A549 (cell line): ENCODE data around the gene PDXP.

Experiments used
- CBX8 ChIP-seq: fragments of 200-600 bp; sonication (generic); IDR thresholded peaks from 2 replicates; pipeline ENCODE4 v1.6.1; 2016
- CEBPB ChIP-seq, 2 experiments: fragments of >200 bp in 1 of 2; sonication (Bioruptor Twin) in 1 of 2; formaldehyde crosslinking in 1 of 2; IDR thresholded peaks; 2 replicates each; pipeline ENCODE4 v1.6.1; 2012 to 2016
- EP300 ChIP-seq, 2 experiments: fragments of >200 bp; sonication (Bioruptor Twin); formaldehyde crosslinking; IDR thresholded peaks; 2 replicates in 1 of 2; 3 replicates in 1 of 2; pipeline ENCODE4 v1.6.1; 2016 to 2017
- MYC ChIP-seq: IDR thresholded peaks from 2 replicates; pipeline ENCODE4 v1.6.1; 2012; ENCODE audit warnings: mild to moderate bottlenecking, inconsistent platforms, low read length, improper control_type of control experiment, borderline replicate concordance
- NPAS2 ChIP-seq: fragments of 250-450 bp; sonication (Bioruptor Pico); IDR thresholded peaks from 2 replicates; pipeline ENCODE4 v1.8.0; 2022; ENCODE audit warnings: mild to moderate bottlenecking, moderate library complexity, borderline replicate concordance
- POLR2A ChIP-seq: IDR thresholded peaks from 2 replicates; pipeline ENCODE4 v1.6.1; 2012; ENCODE audit warnings: mild to moderate bottlenecking, low read length
- RNF2 ChIP-seq: fragments of 200-600 bp; sonication (generic); IDR thresholded peaks from 2 replicates; pipeline ENCODE4 v1.6.1; 2016; ENCODE audit warnings: low read depth, mild to moderate bottlenecking, antibody characterized with exemption, moderate library complexity, borderline replicate concordance
- ZC3H11A ChIP-seq: fragments of 450-650 bp; IDR thresholded peaks from 2 replicates; pipeline ENCODE4 v1.6.1; 2014; ENCODE audit warnings: antibody characterized with exemption, mild to moderate bottlenecking
- TF ChIP-seq, protein P1 (sequence below): fragments of >200 bp; sonication (Bioruptor Twin); formaldehyde crosslinking; IDR thresholded peaks from 3 replicates; pipeline ENCODE4 v1.6.1; 2016
- TF ChIP-seq, protein P2 (sequence below): fragments of >200 bp; sonication (Bioruptor Twin); formaldehyde crosslinking; IDR thresholded peaks from 3 replicates; pipeline ENCODE4 v1.5.1; 2016
- TF ChIP-seq, protein P3 (sequence below): IDR thresholded peaks from 2 replicates; pipeline ENCODE4 v1.6.1; 2012
- TF ChIP-seq, protein P4 (sequence below): fragments of >200 bp; sonication (Bioruptor Twin); formaldehyde crosslinking; IDR thresholded peaks from 2 replicates; pipeline ENCODE4 v1.6.1; 2016

DNA sequence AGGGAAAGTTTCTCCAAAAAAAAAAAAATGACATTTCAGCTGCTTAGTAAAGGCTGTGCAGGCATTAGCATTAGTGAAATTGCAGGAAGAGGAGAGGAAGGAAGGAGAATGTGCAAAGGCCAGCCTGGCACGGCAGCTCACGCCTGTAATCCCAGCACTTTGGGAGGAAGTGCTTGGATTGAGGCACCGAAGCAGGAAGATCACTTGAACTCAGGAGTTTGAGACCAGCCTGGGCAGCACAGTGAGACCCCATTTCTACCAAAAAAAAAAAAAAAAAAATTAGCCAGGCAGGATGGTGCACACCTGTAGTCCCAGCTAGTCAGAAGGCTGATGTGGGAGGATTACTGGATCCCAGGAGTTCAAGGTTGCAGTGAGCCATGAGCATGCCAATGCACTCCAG, 46.1 kb downstream of the PDXP start:
- no peak for TF ChIP-seq POLR2A
- no peak for TF ChIP-seq MYC
- no peak for TF ChIP-seq CEBPB (IDR thresholded peaks at IDR 0.05)
- TF ChIP-seq, protein P1, sequence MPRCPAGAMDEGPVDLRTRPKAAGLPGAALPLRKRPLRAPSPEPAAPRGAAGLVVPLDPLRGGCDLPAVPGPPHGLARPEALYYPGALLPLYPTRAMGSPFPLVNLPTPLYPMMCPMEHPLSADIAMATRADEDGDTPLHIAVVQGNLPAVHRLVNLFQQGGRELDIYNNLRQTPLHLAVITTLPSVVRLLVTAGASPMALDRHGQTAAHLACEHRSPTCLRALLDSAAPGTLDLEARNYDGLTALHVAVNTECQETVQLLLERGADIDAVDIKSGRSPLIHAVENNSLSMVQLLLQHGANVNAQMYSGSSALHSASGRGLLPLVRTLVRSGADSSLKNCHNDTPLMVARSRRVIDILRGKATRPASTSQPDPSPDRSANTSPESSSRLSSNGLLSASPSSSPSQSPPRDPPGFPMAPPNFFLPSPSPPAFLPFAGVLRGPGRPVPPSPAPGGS = no peak
- TF ChIP-seq, protein P2, sequence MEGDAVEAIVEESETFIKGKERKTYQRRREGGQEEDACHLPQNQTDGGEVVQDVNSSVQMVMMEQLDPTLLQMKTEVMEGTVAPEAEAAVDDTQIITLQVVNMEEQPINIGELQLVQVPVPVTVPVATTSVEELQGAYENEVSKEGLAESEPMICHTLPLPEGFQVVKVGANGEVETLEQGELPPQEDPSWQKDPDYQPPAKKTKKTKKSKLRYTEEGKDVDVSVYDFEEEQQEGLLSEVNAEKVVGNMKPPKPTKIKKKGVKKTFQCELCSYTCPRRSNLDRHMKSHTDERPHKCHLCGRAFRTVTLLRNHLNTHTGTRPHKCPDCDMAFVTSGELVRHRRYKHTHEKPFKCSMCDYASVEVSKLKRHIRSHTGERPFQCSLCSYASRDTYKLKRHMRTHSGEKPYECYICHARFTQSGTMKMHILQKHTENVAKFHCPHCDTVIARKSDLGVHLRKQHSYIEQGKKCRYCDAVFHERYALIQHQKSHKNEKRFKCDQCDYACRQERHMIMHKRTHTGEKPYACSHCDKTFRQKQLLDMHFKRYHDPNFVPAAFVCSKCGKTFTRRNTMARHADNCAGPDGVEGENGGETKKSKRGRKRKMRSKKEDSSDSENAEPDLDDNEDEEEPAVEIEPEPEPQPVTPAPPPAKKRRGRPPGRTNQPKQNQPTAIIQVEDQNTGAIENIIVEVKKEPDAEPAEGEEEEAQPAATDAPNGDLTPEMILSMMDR = no peak
- no peak for TF ChIP-seq EP300 (IDR thresholded peaks at IDR 0.05)
- TF ChIP-seq NPAS2 (CRISPR knock-in tag) = no peak
- TF ChIP-seq CBX8 = no peak
- TF ChIP-seq RNF2 = no peak
- no peak for TF ChIP-seq ZC3H11A
- TF ChIP-seq, protein P3, sequence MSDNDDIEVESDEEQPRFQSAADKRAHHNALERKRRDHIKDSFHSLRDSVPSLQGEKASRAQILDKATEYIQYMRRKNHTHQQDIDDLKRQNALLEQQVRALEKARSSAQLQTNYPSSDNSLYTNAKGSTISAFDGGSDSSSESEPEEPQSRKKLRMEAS = no peak
- TF ChIP-seq, protein P4, sequence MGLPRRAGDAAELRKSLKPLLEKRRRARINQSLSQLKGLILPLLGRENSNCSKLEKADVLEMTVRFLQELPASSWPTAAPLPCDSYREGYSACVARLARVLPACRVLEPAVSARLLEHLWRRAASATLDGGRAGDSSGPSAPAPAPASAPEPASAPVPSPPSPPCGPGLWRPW = no peak
